HG02938 (cell line): ENCODE data around the gene KLF18.
"Not testable (repeated sequence)": the region's sequence is repeated elsewhere in the genome, so short reads cannot be mapped to it uniquely, and the experiment has no call there.

ENCODE experiments used
- ATAC-seq: cut with Tn5 transposase; IDR thresholded peaks from one replicate; pipeline ENCODE4 v1.9.1; 2021; ENCODE audit warnings: mild to moderate bottlenecking, moderate library complexity; ENCODE audit not compliant: unreplicated experiment

KLF18 gene

GRCh38 chr1:44141531-44141930, at the start of gene KLF18:
TSS of gene KLF18 (minus strand) at chr1:44141631. CDS start at chr1:44141631, 0 bp downstream.
- ATAC-seq, result no peak

GRCh38 chr1:44174630-44175029, 33.2 kb upstream of the KLF18 start:
- no peak for ATAC-seq

- no peak for ATAC-seq
Measured at GRCh38 chr1:44170281-44170823, 28.9 kb upstream of the KLF18 start.

GRCh38 chr1:44168520-44169098, 27.2 kb upstream of the KLF18 start:
- ATAC-seq, result no peak

GRCh38 chr1:44161546-44161945, 20.1 kb upstream of the KLF18 start:
- no peak for ATAC-seq

GRCh38 chr1:44158871-44159270, 17.4 kb upstream of the KLF18 start:
- ATAC-seq, result no peak

- ATAC-seq, result no peak
Measured at GRCh38 chr1:44157903-44158302, 16.5 kb upstream of the KLF18 start.

GRCh38 chr1:44154049-44154448, 12.6 kb upstream of the KLF18 start:
- no peak for ATAC-seq

GRCh38 chr1:44152692-44153091, 11.3 kb upstream of the KLF18 start:
- no peak for ATAC-seq

GRCh38 chr1:44151808-44152207, 10.4 kb upstream of the KLF18 start:
- ATAC-seq, result no peak

GRCh38 chr1:44151332-44151731, 9.9 kb upstream of the KLF18 start:
- ATAC-seq, result no peak

GRCh38 chr1:44147582-44147981, 6.2 kb upstream of the KLF18 start:
- ATAC-seq, result no peak

GRCh38 chr1:44146536-44147361, 5.3 kb upstream of the KLF18 start:
- no peak for ATAC-seq

- ATAC-seq, result no peak
Measured at GRCh38 chr1:44144962-44145756, 3.7 kb upstream of the KLF18 start.

GRCh38 chr1:44139565-44139964, 1.9 kb downstream of the KLF18 start:
- ATAC-seq, result not testable (repeated sequence)

- no peak for ATAC-seq
Measured at GRCh38 chr1:44138239-44138638, 3.2 kb downstream of the KLF18 start.

- ATAC-seq, result no peak
Measured at GRCh38 chr1:44135886-44136285, 5.5 kb downstream of the KLF18 start.

GRCh38 chr1:44134071-44134920, 7.1 kb downstream of the KLF18 start:
- no peak for ATAC-seq

- ATAC-seq, result no peak
Measured at GRCh38 chr1:44131411-44131810, 10.0 kb downstream of the KLF18 start.
